A549 (cell line): ENCODE data around the gene TEKTIP1.

Experiments used
- EP300 ChIP-seq, 2 experiments: fragments of >200 bp; sonication (Bioruptor Twin); formaldehyde crosslinking; IDR thresholded peaks; 2 replicates in 1 of 2; 3 replicates in 1 of 2; pipeline ENCODE4 v1.6.1; 2016 to 2017
- FOSB ChIP-seq: fragments of 250-450 bp; sonication (Bioruptor Pico); IDR thresholded peaks from 2 replicates; pipeline ENCODE4 v1.5.0; 2020; ENCODE audit warnings: mild to moderate bottlenecking, moderate library complexity
- FOSL2 ChIP-seq, 2 experiments: fragments of 450-650 bp in 1 of 2; fragments of >200 bp in 1 of 2; sonication (Bioruptor Twin) in 1 of 2; formaldehyde crosslinking; IDR thresholded peaks; 2 replicates each; pipeline versions ENCODE4 v1.5.0 to v1.6.1; 2016 to 2020; ENCODE audit warnings: mild to moderate bottlenecking in 1 of 2, moderate library complexity in 1 of 2
- GATA3 ChIP-seq: IDR thresholded peaks from 2 replicates; pipeline ENCODE4 v1.6.1; 2012; ENCODE audit warnings: borderline replicate concordance
- JUN ChIP-seq, 2 experiments: fragments of >200 bp; sonication (Bioruptor Twin); formaldehyde crosslinking; IDR thresholded peaks; 2 replicates in 1 of 2; 3 replicates in 1 of 2; pipeline ENCODE4 v1.6.1; 2016 to 2017
- MYC ChIP-seq: IDR thresholded peaks from 2 replicates; pipeline ENCODE4 v1.6.1; 2012; ENCODE audit warnings: mild to moderate bottlenecking, inconsistent platforms, low read length, improper control_type of control experiment, borderline replicate concordance
- POLR2A ChIP-seq: IDR thresholded peaks from 2 replicates; pipeline ENCODE4 v1.6.1; 2012; ENCODE audit warnings: mild to moderate bottlenecking, low read length
- RFX5 ChIP-seq: fragments of 450-650 bp; IDR thresholded peaks from 2 replicates; pipeline ENCODE4 v1.7.1; 2014; ENCODE audit warnings: antibody characterized with exemption, mild to moderate bottlenecking, moderate library complexity
- RNF2 ChIP-seq: fragments of 200-600 bp; sonication (generic); IDR thresholded peaks from 2 replicates; pipeline ENCODE4 v1.6.1; 2016; ENCODE audit warnings: low read depth, mild to moderate bottlenecking, antibody characterized with exemption, moderate library complexity, borderline replicate concordance
- TF ChIP-seq, protein P1 (sequence below): fragments of >200 bp; sonication (Bioruptor Twin); formaldehyde crosslinking; IDR thresholded peaks from 3 replicates; pipeline ENCODE4 v1.5.1; 2016
- TF ChIP-seq, protein P2 (sequence below): fragments of 200-600 bp; sonication (generic); IDR thresholded peaks from 2 replicates; pipeline ENCODE4 v1.6.1; 2016; ENCODE audit warnings: antibody characterized with exemption, mild to moderate bottlenecking, moderate library complexity

DNA sequence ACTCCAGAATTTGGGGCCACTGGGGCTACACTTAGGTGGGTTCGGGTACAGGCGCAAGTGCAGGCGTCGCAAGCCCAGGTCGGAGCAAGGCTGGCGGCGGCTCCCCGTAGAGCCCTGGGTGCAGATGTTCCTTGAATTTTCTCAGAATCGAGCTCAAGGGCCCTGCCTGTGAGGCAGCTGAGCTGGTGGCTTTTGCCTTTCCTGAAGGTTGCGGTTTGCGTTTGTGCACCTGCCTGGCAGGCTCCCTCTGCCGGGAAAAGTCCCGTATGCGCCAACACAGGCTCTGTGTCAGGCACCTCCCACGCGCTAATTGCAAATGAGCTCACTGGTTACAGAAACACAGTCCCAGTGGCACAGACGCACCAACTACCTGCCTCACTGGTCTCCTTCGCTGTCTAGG is 44.4 kb upstream of the TEKTIP1 start:
- TF ChIP-seq, protein P1, sequence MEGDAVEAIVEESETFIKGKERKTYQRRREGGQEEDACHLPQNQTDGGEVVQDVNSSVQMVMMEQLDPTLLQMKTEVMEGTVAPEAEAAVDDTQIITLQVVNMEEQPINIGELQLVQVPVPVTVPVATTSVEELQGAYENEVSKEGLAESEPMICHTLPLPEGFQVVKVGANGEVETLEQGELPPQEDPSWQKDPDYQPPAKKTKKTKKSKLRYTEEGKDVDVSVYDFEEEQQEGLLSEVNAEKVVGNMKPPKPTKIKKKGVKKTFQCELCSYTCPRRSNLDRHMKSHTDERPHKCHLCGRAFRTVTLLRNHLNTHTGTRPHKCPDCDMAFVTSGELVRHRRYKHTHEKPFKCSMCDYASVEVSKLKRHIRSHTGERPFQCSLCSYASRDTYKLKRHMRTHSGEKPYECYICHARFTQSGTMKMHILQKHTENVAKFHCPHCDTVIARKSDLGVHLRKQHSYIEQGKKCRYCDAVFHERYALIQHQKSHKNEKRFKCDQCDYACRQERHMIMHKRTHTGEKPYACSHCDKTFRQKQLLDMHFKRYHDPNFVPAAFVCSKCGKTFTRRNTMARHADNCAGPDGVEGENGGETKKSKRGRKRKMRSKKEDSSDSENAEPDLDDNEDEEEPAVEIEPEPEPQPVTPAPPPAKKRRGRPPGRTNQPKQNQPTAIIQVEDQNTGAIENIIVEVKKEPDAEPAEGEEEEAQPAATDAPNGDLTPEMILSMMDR: no peak
- TF ChIP-seq GATA3: no peak
- TF ChIP-seq FOSL2 (IDR thresholded peaks at IDR 0.05): no peak
- TF ChIP-seq FOSL2 (CRISPR knock-in tag; IDR thresholded peaks at IDR 0.05): no peak
- no peak for TF ChIP-seq RFX5
- TF ChIP-seq, protein P2, sequence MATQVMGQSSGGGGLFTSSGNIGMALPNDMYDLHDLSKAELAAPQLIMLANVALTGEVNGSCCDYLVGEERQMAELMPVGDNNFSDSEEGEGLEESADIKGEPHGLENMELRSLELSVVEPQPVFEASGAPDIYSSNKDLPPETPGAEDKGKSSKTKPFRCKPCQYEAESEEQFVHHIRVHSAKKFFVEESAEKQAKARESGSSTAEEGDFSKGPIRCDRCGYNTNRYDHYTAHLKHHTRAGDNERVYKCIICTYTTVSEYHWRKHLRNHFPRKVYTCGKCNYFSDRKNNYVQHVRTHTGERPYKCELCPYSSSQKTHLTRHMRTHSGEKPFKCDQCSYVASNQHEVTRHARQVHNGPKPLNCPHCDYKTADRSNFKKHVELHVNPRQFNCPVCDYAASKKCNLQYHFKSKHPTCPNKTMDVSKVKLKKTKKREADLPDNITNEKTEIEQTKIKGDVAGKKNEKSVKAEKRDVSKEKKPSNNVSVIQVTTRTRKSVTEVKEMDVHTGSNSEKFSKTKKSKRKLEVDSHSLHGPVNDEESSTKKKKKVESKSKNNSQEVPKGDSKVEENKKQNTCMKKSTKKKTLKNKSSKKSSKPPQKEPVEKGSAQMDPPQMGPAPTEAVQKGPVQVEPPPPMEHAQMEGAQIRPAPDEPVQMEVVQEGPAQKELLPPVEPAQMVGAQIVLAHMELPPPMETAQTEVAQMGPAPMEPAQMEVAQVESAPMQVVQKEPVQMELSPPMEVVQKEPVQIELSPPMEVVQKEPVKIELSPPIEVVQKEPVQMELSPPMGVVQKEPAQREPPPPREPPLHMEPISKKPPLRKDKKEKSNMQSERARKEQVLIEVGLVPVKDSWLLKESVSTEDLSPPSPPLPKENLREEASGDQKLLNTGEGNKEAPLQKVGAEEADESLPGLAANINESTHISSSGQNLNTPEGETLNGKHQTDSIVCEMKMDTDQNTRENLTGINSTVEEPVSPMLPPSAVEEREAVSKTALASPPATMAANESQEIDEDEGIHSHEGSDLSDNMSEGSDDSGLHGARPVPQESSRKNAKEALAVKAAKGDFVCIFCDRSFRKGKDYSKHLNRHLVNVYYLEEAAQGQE: no peak
- no peak for TF ChIP-seq RNF2
- no peak for TF ChIP-seq EP300 (IDR thresholded peaks at IDR 0.05)
- no peak for TF ChIP-seq POLR2A
- no peak for TF ChIP-seq JUN (IDR thresholded peaks at IDR 0.05)
- no peak for TF ChIP-seq MYC
- TF ChIP-seq FOSB: no peak
